BE2C (cell line): ENCODE results near the gene GSG1L2.

ENCODE experiments used
- DNase-seq: peaks from one replicate; pipeline ENCODE4 v3.0.0-alpha.2; 2020
- H3K27me3 ChIP-seq: fragments of 250-450 bp; sonication (Bioruptor Pico); 2 replicates; pipeline ENCODE4 v1.5.1; 2020; ENCODE audit warnings: mild to moderate bottlenecking
- H3K36me3 ChIP-seq: fragments of 250-450 bp; sonication (Bioruptor Pico); 2 replicates; pipeline ENCODE4 v1.5.1; 2020; ENCODE audit warnings: mild to moderate bottlenecking
- H3K4me1 ChIP-seq: fragments of 250-450 bp; sonication (Bioruptor Pico); 2 replicates; pipeline ENCODE4 v1.5.1; 2020
- H3K4me3 ChIP-seq: 2 replicates; pipeline ENCODE4 v1.5.1; 2011; ENCODE audit warnings: low read depth, low read length
- H3K9me3 ChIP-seq: fragments of 250-450 bp; sonication (Bioruptor Pico); 2 replicates; pipeline ENCODE4 v1.5.1; 2020
- TF ChIP-seq, protein P1 (sequence below): IDR thresholded peaks from 2 replicates; pipeline ENCODE4 v1.5.1; 2012; ENCODE audit warnings: mild to moderate bottlenecking, low read depth, low read length

Gene GSG1L2

DNA sequence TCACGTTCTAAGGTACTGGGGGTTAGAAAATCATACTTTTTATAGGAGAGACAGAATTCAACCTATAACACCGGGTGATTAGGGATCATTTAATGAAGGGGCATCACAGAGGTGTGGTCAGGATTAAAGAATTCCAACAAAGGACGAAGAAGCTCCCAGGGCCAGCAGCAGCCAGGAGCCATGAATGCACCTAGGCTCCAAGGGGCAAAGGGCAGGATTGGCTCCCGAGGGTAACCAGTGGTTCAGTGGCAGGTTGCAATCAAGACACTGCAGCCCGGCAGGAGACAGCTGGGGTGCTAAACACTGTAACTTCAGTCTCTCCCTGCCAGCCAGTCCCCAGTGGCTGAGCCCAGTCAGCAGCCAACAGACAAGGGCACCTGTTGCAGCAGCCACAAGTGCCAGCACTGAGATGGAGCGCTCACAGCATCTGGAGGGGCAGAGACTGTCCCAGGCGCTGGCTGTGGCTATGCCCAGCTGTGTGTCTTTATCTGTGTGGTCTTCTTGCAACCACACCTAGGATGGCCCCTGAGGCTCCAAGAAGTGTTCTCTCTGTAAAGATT lies 54.4 kb downstream of the GSG1L2 start:
- TF ChIP-seq, protein P1, sequence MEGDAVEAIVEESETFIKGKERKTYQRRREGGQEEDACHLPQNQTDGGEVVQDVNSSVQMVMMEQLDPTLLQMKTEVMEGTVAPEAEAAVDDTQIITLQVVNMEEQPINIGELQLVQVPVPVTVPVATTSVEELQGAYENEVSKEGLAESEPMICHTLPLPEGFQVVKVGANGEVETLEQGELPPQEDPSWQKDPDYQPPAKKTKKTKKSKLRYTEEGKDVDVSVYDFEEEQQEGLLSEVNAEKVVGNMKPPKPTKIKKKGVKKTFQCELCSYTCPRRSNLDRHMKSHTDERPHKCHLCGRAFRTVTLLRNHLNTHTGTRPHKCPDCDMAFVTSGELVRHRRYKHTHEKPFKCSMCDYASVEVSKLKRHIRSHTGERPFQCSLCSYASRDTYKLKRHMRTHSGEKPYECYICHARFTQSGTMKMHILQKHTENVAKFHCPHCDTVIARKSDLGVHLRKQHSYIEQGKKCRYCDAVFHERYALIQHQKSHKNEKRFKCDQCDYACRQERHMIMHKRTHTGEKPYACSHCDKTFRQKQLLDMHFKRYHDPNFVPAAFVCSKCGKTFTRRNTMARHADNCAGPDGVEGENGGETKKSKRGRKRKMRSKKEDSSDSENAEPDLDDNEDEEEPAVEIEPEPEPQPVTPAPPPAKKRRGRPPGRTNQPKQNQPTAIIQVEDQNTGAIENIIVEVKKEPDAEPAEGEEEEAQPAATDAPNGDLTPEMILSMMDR = no peak
- Histone ChIP-seq H3K36me3 (no peaks in the 10 kb centered on the region), H3K4me1 (no peaks in the 10 kb centered on the region), H3K27me3 (no peaks in the 10 kb centered on the region), H3K9me3 (no peaks in the 10 kb centered on the region), H3K4me3 (no peak overlapping the region)
- no peak for DNase-seq

DNA sequence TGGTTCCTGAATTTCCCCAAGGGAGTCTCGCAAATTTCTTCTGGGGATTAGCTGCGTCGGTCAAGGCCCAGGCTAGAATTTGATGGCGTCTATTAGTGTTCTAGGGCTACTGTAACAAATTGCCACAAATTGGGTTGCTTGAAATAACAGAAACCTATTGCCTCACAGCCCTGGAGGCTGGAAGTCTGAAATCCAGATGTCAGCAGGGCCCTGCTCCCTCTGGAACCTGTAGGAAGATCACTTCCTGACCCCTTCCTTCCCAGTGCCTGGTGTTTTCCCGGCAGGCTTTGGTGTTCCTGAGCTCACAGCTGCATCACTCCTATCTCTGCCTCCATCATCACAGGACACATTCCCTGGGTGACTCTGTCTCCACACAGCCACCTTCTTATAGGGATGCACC lies 54.9 kb downstream of the GSG1L2 start:
- H3K4me3 ChIP-seq = no peak overlapping the region
- no peaks in the 10 kb centered on the region for H3K9me3 ChIP-seq
- TF ChIP-seq, protein P1 = no peak
- H3K27me3 ChIP-seq = no peaks in the 10 kb centered on the region
- no peaks in the 10 kb centered on the region for H3K36me3 ChIP-seq
- no peak for DNase-seq
- H3K4me1 ChIP-seq = no peaks in the 10 kb centered on the region

DNA sequence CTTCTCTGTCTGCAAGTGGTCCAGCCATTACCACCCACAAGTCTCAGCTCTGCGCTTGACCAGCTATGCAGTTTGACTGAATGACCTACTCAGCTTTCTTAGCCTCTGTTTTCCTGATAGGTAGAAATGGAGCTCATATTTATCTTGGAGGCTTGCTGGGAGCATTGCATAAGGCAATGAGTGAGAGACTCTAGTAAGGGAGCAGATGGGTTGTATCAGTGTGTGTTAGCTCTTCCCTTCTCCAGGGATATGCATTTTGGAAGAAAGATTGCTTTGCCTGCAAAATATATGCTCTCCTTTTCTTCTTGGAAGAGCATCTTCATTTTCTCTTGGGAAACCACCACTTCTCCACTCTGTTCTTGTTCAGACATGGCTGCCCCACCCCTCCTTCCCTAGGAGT lies 56.6 kb downstream of the GSG1L2 start:
- H3K4me1 ChIP-seq = no peaks in the 10 kb centered on the region
- TF ChIP-seq, protein P1 = no peak
- H3K36me3 ChIP-seq = no peaks in the 10 kb centered on the region

DNA sequence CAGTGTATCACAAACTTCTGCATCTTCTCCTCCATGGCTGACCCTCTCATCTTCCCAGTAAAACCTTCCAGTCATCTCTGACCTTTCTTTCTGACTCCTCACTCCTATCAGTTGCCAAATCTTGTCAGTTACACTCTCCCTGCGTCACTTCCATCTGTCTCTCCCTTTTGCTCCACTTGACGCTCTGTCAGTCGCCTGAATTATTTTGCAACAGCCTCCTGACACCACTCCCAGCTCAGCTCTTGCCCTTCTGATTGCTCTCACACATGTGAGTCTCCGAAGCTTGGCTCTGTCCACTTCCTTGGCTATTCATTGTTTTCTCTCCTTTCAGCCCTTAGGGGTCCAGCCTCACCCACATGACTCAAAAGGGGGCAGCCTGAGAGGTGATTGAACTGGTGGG lies 58.2 kb downstream of the GSG1L2 start:
- Histone ChIP-seq H3K27me3 (no peaks in the 10 kb centered on the region), H3K4me1 (no peaks in the 10 kb centered on the region), H3K9me3 (no peaks in the 10 kb centered on the region), H3K4me3 (no peak overlapping the region), H3K36me3 (no peaks in the 10 kb centered on the region)
- TF ChIP-seq, protein P1 = no peak
- DNase-seq = no peak

More for the DNA sequence above, 56.6 kb downstream of the GSG1L2 start:
- Histone ChIP-seq H3K27me3 (no peaks in the 10 kb centered on the region), H3K9me3 (no peaks in the 10 kb centered on the region), H3K4me3 (no peak overlapping the region)
- DNase-seq = no peak

DNA sequence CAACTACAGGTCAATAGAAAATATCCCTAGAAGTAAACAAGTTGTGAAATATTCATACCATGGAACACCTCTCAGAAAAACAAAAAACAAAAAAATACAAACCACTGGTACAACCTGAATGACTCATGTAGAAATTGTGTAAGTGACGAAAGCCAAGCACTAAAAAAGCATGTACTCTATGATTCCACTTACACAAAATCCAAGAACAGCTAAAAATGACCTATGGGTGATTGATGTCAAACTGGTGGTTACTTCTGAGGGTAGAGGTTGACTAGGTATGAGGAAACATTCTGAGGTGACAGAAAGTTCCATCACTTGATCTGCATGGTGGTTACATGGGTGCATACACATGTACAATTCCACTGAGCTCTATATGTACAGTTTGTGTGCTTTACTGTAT lies 61.6 kb downstream of the GSG1L2 start:
- H3K27me3 ChIP-seq = no peaks in the 10 kb centered on the region
- no peaks in the 10 kb centered on the region for H3K4me1 ChIP-seq
- TF ChIP-seq, protein P1 = no peak
- H3K4me3 ChIP-seq = no peak overlapping the region
- no peak for DNase-seq
- H3K36me3 ChIP-seq = no peaks in the 10 kb centered on the region
- H3K9me3 ChIP-seq = no peaks in the 10 kb centered on the region

DNA sequence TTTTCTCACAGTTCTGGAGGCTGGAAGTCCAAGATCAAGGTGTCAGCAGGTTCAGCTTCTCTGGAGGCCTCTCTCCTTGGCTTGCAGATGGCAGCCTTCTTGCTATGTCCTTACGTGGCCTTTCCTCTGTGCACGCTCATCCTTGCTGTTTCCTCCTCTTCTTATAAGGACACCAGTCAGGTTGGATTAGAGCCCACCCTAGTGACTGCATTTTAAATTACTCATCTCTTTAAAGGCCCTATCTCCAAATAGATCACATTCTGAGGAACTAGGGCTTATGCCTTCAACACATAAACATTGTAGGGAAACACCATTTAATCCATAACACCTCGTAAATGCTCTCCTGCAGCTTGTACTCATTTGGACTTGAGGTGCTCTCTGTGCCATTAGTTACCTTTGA lies 66.8 kb downstream of the GSG1L2 start:
- TF ChIP-seq, protein P1 = no peak
- no peak for DNase-seq
- no peaks in the 10 kb centered on the region for H3K36me3 ChIP-seq
- no peaks in the 10 kb centered on the region for H3K4me1 ChIP-seq
- H3K27me3 ChIP-seq = no peaks in the 10 kb centered on the region
- H3K4me3 ChIP-seq = no peak overlapping the region
- no peaks in the 10 kb centered on the region for H3K9me3 ChIP-seq
